HG02678 (cell line): ENCODE results near the gene RIC1.
"Not testable (repeated sequence)": the region's sequence is repeated elsewhere in the genome, so short reads cannot be mapped to it uniquely, and the experiment has no call there.

ENCODE experiments used
- ATAC-seq: cut with Tn5 transposase; IDR thresholded peaks from one replicate; pipeline ENCODE4 v1.9.1; 2021; ENCODE audit warnings: mild to moderate bottlenecking, moderate library complexity; ENCODE audit not compliant: unreplicated experiment

Gene RIC1

DNA sequence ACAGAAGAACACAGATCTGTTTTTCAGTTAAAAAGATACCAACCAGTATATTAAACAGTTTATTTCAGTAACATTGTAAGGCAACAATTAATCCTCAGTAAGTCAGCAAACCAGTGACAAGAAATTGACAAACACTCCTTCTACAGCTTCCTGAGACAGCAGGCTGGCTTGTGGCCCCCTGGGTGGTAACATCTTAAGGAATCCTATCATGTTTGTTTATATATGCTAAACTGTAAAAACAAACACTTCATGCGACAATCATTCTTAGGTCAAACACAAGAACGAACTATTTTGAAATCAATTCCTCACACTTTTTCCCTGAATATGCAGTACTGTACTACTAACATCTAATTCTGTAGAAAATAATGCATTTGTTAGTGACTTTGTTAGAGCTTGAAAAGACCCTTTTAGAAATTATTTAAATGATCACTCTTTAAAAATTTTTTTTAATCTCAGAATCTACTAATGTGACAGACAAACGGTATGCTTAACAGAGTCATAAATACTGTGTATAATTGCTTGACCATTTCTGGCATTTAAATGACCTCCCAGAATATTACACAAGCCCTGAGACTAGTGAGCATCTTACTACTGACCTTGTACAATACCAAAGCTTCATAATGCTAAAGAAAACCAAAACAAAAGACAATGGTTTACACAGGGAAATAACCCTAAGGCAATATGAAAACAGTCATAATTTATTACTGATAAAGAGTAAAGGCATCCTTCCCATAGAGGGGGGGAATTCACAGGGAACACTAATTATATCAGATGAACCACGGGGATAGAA lies 155.8 kb downstream of the RIC1 start:
- no peak for ATAC-seq

DNA sequence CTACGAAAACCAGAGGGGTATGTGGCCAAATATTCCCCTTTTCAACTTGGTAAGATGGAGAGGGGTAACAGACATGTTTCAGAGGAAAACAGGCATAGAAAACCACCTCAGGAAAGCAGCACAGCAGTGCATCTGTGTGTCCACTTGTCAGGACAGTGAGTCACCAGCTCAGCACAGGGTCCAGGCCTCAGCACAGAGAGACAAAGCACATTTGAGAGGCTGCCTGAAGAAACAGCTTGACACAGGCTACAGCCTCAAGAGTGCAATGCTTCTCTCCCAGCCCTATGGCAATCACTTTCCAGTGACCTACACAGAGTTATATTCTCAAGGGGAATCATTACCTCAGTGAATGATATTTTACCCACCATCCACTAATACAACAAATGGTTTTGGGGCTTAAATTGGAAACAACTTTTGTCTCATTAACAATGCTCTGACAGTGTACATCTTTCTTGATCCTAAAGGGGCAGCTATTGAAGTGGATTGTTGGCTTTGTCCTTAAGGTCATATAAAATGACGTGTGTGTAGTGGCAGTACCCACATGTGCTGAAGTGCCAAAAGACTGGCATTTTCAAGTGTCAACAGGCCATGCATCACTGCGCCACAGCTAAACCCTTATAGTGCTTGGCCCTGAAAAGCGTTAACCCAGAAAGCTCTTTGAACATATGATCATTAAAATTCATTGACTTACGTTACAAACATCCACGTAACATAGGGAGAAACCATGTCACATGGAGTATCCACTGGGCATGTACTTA lies 157.6 kb downstream of the RIC1 start:
- ATAC-seq, result no peak

DNA sequence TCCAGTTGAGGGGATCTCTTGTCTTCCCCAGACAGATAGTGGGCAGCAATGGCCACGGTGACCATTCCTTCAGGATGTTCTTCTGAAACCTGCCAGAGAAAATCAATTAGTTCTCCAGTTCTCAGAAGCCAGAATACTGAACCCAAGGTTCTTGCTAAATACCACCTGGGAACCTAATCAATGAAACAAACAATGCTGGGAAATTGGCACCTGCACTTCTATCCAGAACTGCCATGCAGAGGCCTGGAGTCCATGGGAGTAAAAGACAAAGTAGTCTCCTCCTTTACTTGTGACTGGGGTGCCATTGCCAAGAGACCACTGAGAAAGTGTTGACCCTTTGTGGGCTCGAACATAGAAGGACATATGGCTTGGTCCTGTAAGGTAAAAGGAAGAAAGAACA lies 158.3 kb downstream of the RIC1 start:
- no peak for ATAC-seq

- no peak for ATAC-seq
Measured at GRCh38 chr9:5787759-5788302, 158.9 kb downstream of the RIC1 start.

- no peak for ATAC-seq
Measured at GRCh38 chr9:5789489-5789888, 160.6 kb downstream of the RIC1 start.

- ATAC-seq, result no peak
Measured at GRCh38 chr9:5790923-5791322, 162.0 kb downstream of the RIC1 start.

DNA sequence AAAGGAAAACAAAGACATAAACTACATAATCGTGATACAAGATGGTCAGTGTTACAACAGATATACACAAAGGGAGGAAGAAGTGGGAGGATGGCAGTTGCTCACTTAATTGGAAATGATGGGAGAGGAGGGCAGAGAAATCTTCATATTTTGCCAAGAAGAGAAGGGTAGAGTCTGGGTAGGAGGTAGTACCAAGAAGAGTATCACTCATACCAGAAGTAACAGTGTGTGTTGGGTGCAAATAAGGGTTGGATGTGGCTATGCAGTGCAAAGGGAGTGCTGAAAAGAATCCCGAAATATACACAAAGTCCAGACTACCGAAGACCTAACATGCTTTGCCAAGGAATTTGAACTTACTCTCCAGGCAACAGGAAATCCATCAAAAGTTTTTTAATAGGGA lies 163.0 kb downstream of the RIC1 start:
- ATAC-seq, result no peak

DNA sequence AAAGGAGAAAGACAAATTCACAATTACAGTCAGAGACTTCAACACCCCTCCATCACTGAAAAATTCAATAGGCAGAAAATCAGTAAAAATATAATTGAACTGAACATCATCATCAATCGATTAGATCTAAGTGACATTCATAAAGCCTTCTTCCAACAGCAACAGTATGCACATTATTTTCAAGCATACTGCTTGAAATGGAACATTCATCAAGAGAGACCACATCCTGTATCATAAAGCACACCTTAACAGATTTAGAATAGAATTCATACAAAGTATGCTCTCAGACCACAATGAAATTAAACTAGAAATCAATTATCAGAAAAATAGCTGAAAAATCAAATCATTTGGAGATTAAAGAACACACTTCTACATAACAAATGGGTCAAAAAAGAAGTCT lies 164.9 kb downstream of the RIC1 start:
- no peak for ATAC-seq

DNA sequence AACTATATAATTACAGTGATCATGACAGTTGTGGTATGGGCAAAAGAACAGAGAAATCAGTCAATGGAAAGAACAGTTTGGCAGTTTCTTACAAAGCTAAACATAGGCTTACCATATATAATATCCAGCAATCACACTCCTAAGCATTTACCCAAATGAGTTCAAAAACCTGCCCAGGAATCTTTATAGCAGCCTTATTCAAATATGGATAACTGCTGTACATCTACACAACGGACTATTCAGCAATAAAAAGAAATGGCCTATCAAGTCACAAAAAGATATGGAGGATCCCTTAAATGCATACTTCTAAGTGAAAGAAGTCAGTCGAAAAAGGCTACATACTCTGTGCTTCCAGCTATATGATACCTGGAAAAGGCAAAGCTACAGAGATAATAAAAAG lies 167.4 kb downstream of the RIC1 start:
- ATAC-seq, result no peak

DNA sequence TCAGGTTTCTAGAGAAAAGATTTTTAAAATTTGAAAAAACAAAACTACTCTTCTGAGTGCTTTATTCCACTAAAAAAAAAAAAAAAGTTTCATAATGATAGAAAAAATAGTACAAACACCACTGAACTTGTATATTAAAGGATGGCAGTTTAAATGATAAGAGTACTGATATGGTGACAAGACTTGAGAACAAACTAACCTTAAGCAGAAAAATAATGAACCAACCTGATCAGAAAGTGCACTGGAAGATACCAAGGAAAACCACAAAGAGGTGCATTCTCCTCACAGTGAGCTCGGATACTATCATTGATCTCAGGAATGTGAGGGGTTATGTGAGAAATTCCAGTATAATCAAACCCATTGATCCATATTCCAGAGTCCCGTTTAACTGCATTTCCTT lies 169.7 kb downstream of the RIC1 start:
- no peak for ATAC-seq

DNA sequence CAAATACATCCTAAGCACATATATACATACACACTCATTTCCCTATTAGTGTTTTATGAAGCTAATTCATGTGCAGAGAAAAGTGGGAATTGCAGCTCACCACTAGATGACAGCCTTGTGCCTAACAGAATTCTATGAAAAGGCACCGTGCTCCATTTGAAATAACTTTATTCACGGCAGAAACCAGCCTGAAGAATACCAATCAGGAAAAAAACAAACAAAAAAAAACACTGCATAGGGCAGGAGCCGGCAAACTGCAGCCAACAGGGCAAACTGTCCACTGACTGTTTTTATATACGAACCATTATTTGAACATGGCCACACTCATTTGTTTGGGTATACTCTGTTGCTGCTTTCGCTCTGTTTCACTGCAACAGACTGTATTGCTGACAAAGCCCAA lies 170.4 kb downstream of the RIC1 start:
- no peak for ATAC-seq

DNA sequence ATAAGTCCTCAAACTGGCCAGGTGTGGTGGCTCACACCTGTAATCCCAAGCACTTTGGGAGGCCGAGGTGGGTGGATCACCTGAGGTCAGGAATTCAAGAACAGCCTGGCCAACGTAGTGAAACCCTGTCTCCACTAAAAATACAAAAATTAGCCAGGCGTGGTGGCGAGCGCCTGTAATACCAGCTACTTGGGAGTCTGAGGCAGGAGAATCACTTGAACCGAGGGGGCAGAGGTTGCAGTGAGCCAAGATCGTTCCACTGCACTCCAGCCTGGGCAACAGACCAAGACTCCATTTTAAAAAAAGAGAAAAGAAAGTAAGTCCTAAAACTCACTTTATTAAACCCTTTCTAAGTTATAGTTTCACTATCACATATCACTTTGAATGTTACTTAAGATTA lies 171.5 kb downstream of the RIC1 start:
- not testable (repeated sequence) for ATAC-seq

DNA sequence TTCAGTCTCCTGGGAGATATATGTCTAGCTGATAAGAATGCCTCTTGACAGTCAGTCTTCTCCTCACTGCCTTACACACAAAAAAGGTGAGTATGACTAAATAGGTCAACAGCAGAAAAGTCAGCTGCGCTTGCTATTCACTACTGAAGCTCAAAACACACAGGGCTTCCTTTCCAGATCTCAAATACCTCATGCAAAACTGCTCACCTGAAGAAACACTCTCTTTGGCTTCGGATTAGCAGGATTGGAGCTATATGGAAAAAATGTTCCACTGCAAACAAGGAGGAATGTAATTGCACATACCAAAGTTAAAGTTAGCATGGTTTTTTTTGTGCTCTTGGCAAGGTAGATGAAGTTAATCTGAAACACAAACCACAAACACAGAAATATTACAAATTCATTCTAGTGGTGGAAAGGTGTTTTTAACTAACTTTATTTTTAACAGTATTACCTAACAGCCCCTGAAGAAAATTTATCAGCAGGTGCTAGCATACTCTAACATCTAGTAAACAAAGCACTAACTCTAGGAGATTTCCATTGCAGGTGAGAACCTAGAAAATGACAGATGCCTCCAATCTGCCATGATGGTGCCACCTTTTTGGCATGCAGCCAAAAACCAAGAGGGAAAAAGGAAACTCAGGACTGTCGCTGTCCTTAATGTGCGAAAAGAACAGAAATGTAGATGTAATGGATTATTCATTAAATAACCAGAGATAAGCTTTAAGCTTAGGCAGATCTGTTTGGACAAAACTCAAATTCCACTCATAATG lies 172.2 kb downstream of the RIC1 start:
- no peak for ATAC-seq

DNA sequence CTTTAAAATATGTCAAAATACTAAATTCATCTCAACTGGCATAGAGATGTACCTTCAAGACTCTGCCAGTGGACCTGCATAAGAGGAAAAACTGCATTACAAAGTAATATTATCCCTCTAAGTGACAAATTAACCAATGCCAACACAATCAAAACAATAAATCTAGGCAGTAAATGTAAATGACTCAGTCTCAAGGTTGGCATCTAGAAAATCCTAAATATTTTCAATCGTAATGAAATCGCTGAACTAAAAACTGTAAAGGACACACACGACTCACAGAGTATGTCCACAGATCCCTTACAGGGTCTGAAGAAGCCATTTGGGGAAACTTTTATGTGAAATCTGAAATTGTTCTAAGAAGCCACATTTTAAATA lies 172.8 kb downstream of the RIC1 start:
- ATAC-seq, result no peak

- ATAC-seq, result no peak
Measured at GRCh38 chr9:5805478-5805877, 176.6 kb downstream of the RIC1 start.

GRCh38 chr9:5811751-5812150 lies 182.8 kb downstream of the RIC1 start:
- ATAC-seq, result no peak

GRCh38 chr9:5813824-5814223 lies 184.9 kb downstream of the RIC1 start:
- no peak for ATAC-seq

GRCh38 chr9:5815461-5815860 lies 186.6 kb downstream of the RIC1 start:
- no peak for ATAC-seq

DNA sequence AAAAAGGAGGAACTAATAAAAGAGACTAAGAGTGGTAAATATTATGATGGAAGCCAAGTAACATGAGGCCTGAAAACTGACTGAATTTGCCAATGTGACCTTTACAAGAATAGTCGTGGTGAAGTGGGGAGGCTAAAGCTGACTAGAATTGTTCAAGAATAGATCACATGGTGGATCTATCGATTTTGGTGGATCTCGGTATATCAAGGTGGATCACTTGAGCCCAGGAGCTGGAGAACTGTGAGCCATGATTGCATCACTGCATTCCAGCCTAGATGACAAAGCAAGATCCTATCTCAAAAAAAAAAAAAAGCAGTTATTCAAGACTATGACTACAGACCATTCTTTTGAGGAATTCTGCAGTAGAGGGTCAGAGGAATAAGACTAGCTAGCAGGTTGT lies 189.0 kb downstream of the RIC1 start:
- ATAC-seq, result no peak

DNA sequence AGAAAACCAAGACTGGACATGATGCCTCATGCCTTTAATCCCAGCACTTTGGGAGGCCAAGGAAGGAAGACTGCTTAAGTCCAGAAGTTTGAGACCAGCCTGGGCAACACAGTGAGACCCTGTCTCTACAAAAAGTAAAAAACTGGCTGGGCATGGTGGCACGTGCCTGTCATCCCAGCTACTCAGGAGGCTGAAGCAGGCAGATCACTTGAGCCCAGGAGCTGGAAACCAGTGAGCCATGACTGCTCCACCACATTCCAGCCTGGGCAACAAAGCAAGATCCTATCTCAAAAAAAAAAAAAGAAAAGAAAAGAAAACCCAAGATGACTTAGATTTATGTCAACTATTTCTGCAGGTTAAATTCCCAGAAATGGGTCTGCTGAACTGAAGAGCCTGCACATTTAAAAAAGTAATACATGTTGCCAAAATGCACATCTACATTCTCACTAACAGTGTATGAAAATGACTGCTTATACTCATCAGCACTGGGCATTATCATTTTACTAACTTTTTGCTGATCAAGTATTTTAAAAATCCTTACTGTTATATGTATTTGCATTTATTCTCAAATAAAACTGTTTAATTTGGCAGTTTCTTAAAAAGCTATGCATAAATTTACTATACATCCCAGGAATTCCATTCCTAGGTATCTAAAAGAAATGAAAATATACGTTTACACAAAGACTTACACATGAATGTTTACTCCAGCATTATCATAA lies 189.7 kb downstream of the RIC1 start:
- ATAC-seq, result no peak

DNA sequence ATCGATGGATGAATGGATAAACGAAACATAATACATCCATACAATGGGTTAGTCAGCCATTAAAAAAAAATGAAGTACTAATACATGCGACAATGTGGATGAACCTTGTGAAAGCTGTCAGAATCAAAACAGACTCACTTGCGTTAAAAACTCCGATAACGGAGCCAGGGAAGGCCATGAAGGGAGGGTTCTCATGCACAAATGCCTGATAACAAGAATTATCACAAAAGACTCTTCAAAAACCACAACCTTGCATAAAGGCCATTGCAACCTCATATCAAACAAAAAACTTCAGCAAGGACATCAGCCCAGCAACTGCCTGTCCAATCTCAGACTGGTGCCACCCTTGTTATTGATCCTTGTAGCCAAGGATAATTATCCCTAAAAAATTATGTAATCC lies 190.3 kb downstream of the RIC1 start:
- no peak for ATAC-seq
